GM12864 (cell line): ENCODE data around the gene CHAC2.

Source experiments
- DNase-seq: peaks from one replicate; pipeline ENCODE4 v3.0.0-alpha.2; 2011; ENCODE audit warnings: low read depth
- H3K4me3 ChIP-seq: 2 replicates; pipeline ENCODE4 v1.5.1; 2011; ENCODE audit warnings: mild to moderate bottlenecking, low read depth, low read length, control low read depth
- CTCF ChIP-seq: IDR thresholded peaks from 2 replicates; pipeline ENCODE4 v1.5.1; 2011; ENCODE audit warnings: low read depth, mild to moderate bottlenecking, moderate library complexity, low read length, control low read depth, inconsistent platforms; ENCODE audit errors: missing control alignments

Gene CHAC2

GRCh38 chr2:53739032-53739431 lies 28.6 kb upstream of the CHAC2 start:
- no peak for TF ChIP-seq CTCF
- DNase-seq = no peak
- H3K4me3 ChIP-seq = no peak overlapping the region

GRCh38 chr2:53740170-53740569 lies 27.4 kb upstream of the CHAC2 start:
- DNase-seq = no peak
- H3K4me3 ChIP-seq = no peak overlapping the region
- peak; percentile 23 for TF ChIP-seq CTCF

GRCh38 chr2:53744395-53745065 lies 23.1 kb upstream of the CHAC2 start:
- no peak for DNase-seq
- TF ChIP-seq CTCF = no peak
- H3K4me3 ChIP-seq = no peak overlapping the region

- DNase-seq = no peak
- H3K4me3 ChIP-seq = no peak overlapping the region
- no peak for TF ChIP-seq CTCF
Observed at GRCh38 chr2:53750041-53750768, 17.4 kb upstream of the CHAC2 start.

- DNase-seq = peak; percentile 34
- no peak for TF ChIP-seq CTCF
- no peak overlapping the region for H3K4me3 ChIP-seq
Observed at GRCh38 chr2:53751728-53752127, 15.9 kb upstream of the CHAC2 start.

GRCh38 chr2:53752385-53752784 lies 15.2 kb upstream of the CHAC2 start:
- TF ChIP-seq CTCF = no peak
- no peak for DNase-seq
- H3K4me3 ChIP-seq = no peak overlapping the region

- TF ChIP-seq CTCF = no peak
- no peak for DNase-seq
- no peak overlapping the region for H3K4me3 ChIP-seq
Observed at GRCh38 chr2:53753041-53753440, 14.6 kb upstream of the CHAC2 start.
